ENCODE measurements around the gene MAGI2. TPM values are rescaled to one million over a fixed set of nuclear protein-coding genes. Genes with fewer than 3 reads are reported as not detected.

The MAGI2 gene
- total and polyA plus RNA-seq, 2 of the 13 experiments (the other 11 are each of a cell fraction or from before 2014, with no cell fraction given), result 1.5 to 3.8 TPM

DNA sequence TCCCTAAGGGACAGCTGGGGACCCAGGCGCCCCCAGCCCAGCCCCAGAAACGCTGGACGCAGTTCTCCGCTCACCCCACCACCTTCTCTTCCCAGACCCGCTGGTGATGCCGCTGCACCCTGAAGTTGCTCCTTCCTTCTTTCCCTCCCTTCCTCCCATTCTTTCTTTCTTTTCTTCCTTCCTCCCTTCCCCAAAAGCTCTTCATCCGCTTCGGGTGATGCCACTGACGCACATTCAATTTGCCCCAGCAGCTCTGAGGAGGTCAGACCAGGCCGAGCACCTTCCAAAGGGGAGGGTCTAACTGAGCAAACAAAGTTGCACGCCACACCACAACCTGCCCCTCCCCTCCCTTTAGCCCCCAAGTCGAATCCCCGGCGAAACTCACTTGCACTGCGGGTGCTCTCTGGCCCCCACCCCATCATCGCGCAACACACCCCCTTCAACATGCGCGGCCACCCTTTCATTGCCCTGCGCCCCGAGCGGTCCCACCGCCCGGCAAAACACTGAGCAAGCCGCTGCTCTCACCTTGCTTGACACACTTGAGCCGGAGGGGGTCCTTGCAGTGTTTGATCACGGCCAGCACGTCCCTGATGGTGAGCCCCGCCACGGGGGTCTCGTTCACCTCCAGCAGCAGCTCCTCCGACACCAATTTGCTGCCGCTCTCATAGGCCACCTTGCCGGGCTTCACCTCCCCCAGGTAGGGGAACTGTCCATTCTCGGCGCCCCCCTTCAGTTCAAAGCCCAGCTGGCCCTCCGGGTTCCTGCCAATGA lies 787 bp downstream of the MAGI2 start (continued):
- TF ChIP-seq PCBP1 (IDR thresholded peaks at IDR 0.05; ENCODE audit: borderline replicate concordance, low read depth, low read length), result peak; percentile 95
- TF ChIP-seq JUNB (CRISPR knock-in tag; IDR thresholded peaks at IDR 0.05; ENCODE audit: borderline replicate concordance), result peak; percentile 66; the same call in 1 of the 2 replicates
- 0 out of 2 replicates have a peak, but pooled peaks have one; percentile 34 for TF ChIP-seq NRL (CRISPR knock-in tag; IDR thresholded peaks at IDR 0.05; ENCODE audit: borderline replicate concordance)
- no peak for TF ChIP-seq MEIS1 (CRISPR knock-in tag; IDR thresholded peaks at IDR 0.05; ENCODE audit: borderline replicate concordance)
- TF ChIP-seq KLF16 (CRISPR knock-in tag; IDR thresholded peaks at IDR 0.05), result 0 out of 4 replicates have a peak, but pooled peaks of 1 of the 2 experiments have one; percentile 31
- TF ChIP-seq GLI4 (CRISPR knock-in tag; IDR thresholded peaks at IDR 0.05; ENCODE audit: borderline replicate concordance), result 0 out of 2 replicates have a peak, but pooled peaks have one; percentile 27
- TF ChIP-seq, protein P1, sequence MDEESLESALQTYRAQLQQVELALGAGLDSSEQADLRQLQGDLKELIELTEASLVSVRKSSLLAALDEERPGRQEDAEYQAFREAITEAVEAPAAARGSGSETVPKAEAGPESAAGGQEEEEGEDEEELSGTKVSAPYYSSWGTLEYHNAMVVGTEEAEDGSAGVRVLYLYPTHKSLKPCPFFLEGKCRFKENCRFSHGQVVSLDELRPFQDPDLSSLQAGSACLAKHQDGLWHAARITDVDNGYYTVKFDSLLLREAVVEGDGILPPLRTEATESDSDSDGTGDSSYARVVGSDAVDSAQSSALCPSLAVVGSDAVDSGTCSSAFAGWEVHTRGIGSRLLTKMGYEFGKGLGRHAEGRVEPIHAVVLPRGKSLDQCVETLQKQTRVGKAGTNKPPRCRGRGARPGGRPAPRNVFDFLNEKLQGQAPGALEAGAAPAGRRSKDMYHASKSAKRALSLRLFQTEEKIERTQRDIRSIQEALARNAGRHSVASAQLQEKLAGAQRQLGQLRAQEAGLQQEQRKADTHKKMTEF (CRISPR knock-in tag; IDR thresholded peaks at IDR 0.05), result peak; percentile 14; the same call in 1 of the 2 replicates
- peak; percentile 83 for TF ChIP-seq SRSF1 (optimal IDR thresholded peaks at IDR 0.05; ENCODE audit: low read depth, low read length)
- TF ChIP-seq EEA1 (CRISPR knock-in tag; IDR thresholded peaks at IDR 0.05; ENCODE audit: borderline replicate concordance), result peak; percentile 80; the same call in 1 of the 2 replicates
- TF ChIP-seq, protein P2, sequence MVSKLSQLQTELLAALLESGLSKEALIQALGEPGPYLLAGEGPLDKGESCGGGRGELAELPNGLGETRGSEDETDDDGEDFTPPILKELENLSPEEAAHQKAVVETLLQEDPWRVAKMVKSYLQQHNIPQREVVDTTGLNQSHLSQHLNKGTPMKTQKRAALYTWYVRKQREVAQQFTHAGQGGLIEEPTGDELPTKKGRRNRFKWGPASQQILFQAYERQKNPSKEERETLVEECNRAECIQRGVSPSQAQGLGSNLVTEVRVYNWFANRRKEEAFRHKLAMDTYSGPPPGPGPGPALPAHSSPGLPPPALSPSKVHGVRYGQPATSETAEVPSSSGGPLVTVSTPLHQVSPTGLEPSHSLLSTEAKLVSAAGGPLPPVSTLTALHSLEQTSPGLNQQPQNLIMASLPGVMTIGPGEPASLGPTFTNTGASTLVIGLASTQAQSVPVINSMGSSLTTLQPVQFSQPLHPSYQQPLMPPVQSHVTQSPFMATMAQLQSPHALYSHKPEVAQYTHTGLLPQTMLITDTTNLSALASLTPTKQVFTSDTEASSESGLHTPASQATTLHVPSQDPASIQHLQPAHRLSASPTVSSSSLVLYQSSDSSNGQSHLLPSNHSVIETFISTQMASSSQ (IDR thresholded peaks at IDR 0.05; ENCODE audit: low read depth), result no peak
- TF ChIP-seq, protein P2 (CRISPR knock-in tag; IDR thresholded peaks at IDR 0.05; ENCODE audit: borderline replicate concordance), result no peak
- TF ChIP-seq GABPB1 (CRISPR knock-in tag; IDR thresholded peaks at IDR 0.05), result no peak
- peak; percentile 1; the same call in 1 of the 2 replicates for TF ChIP-seq ZNF790 (CRISPR knock-in tag; IDR thresholded peaks at IDR 0.05; ENCODE audit: borderline replicate concordance)
- no peak for TF ChIP-seq ZNF747 (CRISPR knock-in tag; IDR thresholded peaks at IDR 0.05; ENCODE audit: borderline replicate concordance)
- 0 out of 2 replicates have a peak, but pooled peaks have one; percentile 22 for TF ChIP-seq ZNF234 (CRISPR knock-in tag; conservative IDR thresholded peaks at IDR 0.05)
- no peak for TF ChIP-seq SCMH1 (CRISPR knock-in tag; IDR thresholded peaks at IDR 0.05; ENCODE audit: borderline replicate concordance)
- TF ChIP-seq SPEN (CRISPR knock-in tag; IDR thresholded peaks at IDR 0.05; ENCODE audit: low read depth), result 0 out of 2 replicates have a peak, but pooled peaks have one; percentile 56
- TF ChIP-seq ELF1 (CRISPR knock-in tag; IDR thresholded peaks at IDR 0.05), result peak; percentile 3; the same call in 1 of the 2 replicates
- TF ChIP-seq PHF8 (CRISPR knock-in tag; IDR thresholded peaks at IDR 0.05), result peak; percentile 35
- TF ChIP-seq CHD2 (IDR thresholded peaks at IDR 0.05; ENCODE audit: low read depth, low read length), result no peak
